NCI-H2107 (cell line): ENCODE results near the gene MAPKAP1.

ENCODE experiments used
- DNase-seq: peaks from one replicate; lab custom pipeline; 2025; lab: John Stamatoyannopoulos, UW

MAPKAP1 gene

GRCh38 chr9:125561509-125562148 lies 145.4 kb downstream of the MAPKAP1 start:
- no peak for DNase-seq

- no peak for DNase-seq
Measured at GRCh38 chr9:125559894-125560293, 147.1 kb downstream of the MAPKAP1 start.

- no peak for DNase-seq
Measured at GRCh38 chr9:125559194-125559593, 147.8 kb downstream of the MAPKAP1 start.

- DNase-seq: peak; percentile 28
Measured at GRCh38 chr9:125558453-125559092, 148.4 kb downstream of the MAPKAP1 start.

GRCh38 chr9:125556046-125556721 lies 150.8 kb downstream of the MAPKAP1 start:
- DNase-seq: no peak

DNA sequence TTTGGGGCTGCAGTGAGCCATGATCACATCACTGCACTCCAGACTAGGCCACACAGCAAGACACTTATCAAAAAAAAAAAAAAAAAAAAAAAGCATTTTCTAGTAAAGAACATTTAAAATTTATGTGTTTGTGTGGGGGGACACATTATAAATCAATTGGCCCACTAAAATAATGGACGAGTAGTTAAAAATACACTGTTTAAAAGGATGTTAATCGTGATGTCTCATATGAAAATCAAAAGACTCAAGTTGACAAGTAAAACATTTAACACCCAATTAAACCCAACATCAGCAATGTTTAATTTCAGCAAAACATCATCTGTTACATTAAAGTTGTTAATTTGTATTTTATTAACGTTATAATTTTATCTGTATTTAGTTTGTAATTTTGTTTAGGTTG lies 152.3 kb downstream of the MAPKAP1 start:
- no peak for DNase-seq

- no peak for DNase-seq
Measured at GRCh38 chr9:125551781-125552180, 155.2 kb downstream of the MAPKAP1 start.

GRCh38 chr9:125549891-125550885 lies 156.8 kb downstream of the MAPKAP1 start:
- DNase-seq: no peak

DNA sequence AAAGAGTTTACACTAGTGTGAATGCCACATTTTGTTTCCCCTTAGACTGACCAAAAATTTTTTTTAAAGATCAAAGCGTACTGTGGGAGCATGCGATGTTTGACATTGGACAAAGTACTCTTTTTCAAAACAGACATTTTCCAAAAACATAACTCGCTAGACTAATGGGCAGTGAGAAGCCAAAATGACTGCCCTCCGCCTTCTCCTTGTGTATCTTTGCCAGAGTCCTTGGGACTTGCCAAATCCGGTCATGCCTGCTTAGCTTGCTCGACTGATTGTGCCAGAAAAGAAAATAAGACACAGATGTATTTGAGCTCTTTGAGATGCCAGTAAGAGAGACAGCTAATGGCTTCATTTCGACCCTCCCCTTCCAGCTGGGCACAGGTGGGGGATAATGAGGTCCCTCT lies 157.5 kb downstream of the MAPKAP1 start:
- no peak for DNase-seq

GRCh38 chr9:125549039-125549438 lies 158.0 kb downstream of the MAPKAP1 start:
- DNase-seq: no peak

DNA sequence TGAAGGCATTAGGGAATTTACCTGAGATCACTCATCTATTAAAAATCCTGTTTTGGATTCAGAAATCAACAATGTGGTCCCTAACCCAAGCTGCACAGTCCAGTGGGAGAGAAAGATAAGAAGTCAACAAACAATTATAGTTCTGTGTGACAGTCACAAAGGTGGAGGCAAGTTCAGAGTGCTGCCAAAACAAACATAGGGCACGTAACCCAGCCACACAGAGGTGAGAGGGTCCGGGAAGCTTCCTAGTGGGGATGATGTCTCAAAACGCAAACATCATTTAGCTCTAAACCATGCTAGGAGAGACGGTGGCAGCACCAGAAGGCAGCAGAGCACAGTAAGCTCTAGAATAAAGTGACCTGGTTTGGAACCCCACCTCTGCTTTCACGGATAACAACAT lies 158.9 kb downstream of the MAPKAP1 start:
- DNase-seq: no peak

GRCh38 chr9:125547368-125547767 lies 159.6 kb downstream of the MAPKAP1 start:
- DNase-seq: no peak

DNA sequence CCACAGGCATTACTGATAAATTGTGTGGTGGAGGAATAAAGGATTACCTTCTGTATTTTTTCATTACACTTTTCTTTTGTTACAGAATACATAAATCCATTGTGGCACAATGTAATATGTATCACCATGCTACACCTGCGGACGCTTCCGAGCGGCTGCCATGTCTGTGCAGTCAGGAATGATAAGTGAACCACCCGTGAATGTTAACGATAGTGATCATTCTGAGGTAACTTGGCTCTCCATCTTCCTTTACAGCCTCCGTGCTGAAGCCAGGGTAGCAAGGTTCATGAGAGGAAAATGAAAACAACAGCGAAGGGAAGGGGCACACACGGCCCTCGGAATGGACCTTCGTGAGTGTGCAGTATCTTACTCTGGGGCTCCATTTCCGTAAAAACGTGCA lies 161.2 kb downstream of the MAPKAP1 start:
- no peak for DNase-seq

DNA sequence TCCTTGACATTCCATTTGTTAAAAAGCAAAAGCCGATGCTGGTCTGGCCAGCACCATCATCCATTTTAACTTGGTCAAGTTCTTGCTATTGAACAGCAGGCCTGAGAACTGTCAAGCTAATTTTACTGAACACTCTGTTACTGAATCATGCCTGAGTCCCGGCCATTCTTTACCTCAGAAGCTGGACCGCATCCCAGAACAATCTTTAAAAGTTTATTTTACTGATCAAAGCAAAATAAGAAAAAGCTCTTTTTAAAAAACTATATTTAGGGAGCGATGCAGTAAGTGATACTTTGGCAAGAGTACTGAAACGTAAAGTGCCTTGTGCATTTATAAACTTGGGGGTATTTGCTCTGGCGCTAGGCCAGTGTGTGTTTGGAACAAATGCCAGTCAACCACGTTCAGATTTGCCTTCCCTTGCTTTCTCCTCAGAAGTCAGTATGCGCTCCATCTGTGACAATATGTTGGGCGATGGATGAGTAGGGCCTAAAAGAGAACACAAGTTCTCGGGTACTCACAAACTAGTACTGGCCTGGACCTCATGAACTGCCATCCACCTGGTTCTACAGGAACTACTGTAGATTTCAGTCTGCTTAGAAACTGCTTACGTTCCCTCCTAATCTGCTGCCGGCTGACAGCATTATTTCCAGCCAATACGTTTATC lies 161.9 kb downstream of the MAPKAP1 start:
- no peak for DNase-seq

GRCh38 chr9:125544484-125544883 lies 162.5 kb downstream of the MAPKAP1 start:
- DNase-seq: no peak

GRCh38 chr9:125541840-125542243 lies 165.2 kb downstream of the MAPKAP1 start:
- no peak for DNase-seq

DNA sequence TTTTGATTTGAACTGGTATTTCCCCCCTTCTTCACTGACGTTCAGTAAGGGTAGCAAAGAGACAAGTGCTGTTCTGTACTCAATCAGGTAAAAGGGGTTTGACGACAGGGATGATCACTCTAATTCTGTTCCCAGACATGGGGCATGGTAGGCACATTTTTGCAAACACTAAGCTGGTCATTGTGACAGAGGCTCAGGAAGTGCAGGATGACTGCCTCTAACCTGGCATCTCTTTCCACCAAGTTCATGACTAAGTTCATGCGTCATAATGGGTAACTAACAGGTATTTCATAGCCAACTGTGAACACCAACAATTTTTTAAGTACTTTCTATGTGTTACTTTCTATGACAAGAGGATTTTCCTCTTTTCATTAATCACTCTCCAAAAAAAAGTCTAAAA lies 166.5 kb downstream of the MAPKAP1 start:
- no peak for DNase-seq

GRCh38 chr9:125538092-125538473 lies 168.9 kb downstream of the MAPKAP1 start:
- no peak for DNase-seq

GRCh38 chr9:125537442-125538091 lies 169.4 kb downstream of the MAPKAP1 start:
- DNase-seq: no peak

GRCh38 chr9:125536776-125537175 lies 170.2 kb downstream of the MAPKAP1 start:
- no peak for DNase-seq

DNA sequence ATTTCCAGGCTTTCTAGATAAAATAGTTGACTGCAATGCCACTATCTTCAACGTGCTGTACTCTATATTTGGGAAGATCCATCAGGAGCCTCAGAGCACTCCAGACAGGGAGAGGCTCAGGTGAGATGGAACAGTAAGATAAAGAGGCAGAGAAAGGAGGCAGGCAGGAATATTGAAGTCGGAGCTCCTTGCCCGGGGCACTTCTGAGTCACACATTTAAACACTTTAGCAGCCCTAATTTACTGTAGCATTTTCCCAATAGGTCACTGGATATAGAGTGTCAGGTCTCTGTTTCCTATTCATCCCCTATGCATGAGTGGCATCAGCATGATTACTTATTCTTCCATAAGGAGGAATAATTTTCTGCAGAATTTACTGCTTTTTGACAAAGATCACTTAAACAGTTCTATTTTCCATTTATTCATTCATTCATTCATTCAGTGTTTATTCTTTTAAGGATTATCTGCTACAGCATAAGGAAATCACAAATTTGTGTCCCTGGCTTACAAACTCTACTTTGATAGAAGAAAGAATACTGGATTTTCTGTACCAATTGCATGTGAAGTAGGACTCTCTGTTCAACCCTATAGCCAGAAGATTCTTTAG lies 170.7 kb downstream of the MAPKAP1 start:
- no peak for DNase-seq
